Esophagus muscularis mucosa (tissue), 4 donors: ENCODE results near the gene STAP2. TPM values are rescaled to one million over a fixed set of nuclear protein-coding genes. Genes with fewer than 3 reads are reported as not detected.

Source experiments
- DNase-seq: peaks from one replicate; pipeline ENCODE4 v3.0.0-alpha.2; 2017; ENCODE audit errors: extremely low spot score
- H3K27ac ChIP-seq, 4 donors: fragments of 200-600 bp; sonication (generic); replicated peaks in 1 of 4; 1 replicate in 3 of 4; 2 replicates in 1 of 4; pipeline ENCODE4 v1.5.1; 2016 to 2019; ENCODE audit warnings: mild to moderate bottlenecking in 1 of 4
- H3K27me3 ChIP-seq, 4 donors: fragments of 200-600 bp; sonication (generic); one replicate each; pipeline versions ENCODE4 v1.5.1 to v1.6.0; 2016 to 2019
- H3K36me3 ChIP-seq, 4 donors: fragments of 200-600 bp; sonication (generic); one replicate each; pipeline ENCODE4 v1.5.1; 2016 to 2019
- H3K4me1 ChIP-seq, 4 donors: fragments of 200-600 bp; sonication (generic); one replicate each; pipeline ENCODE4 v1.5.1; 2016 to 2019
- H3K4me3 ChIP-seq, 4 donors: fragments of 200-600 bp; sonication (generic); 1 replicate in 2 of 4; 2 replicates in 2 of 4; pipeline ENCODE4 v1.5.1; 2016 to 2019; ENCODE audit warnings: mild to moderate bottlenecking in 4 of 4, moderate library complexity in 1 of 4
- H3K9me3 ChIP-seq, 4 donors: fragments of 200-600 bp; sonication (generic); 1 replicate in 3 of 4; 2 replicates in 1 of 4; pipeline ENCODE4 v1.5.1; 2016 to 2019
- EP300 ChIP-seq: sonication (generic); formaldehyde crosslinking; IDR thresholded peaks from one replicate; pipeline ENCODE4 v1.6.1; 2017; ENCODE audit warnings: antibody characterized with exemption
- POLR2A ChIP-seq: fragments of 450-650 bp; IDR thresholded peaks from one replicate; pipeline ENCODE4 v1.6.1; 2017; ENCODE audit warnings: antibody characterized with exemption, moderate library complexity, mild to moderate bottlenecking, low read depth
- POLR2AphosphoS5 ChIP-seq, 2 donors: sonication (generic); formaldehyde crosslinking; IDR thresholded peaks; one replicate each; pipeline ENCODE4 v1.6.1; 2017; ENCODE audit warnings: antibody characterized with exemption in 2 of 2
- WGBS: methylation state at CpG from one replicate; pipeline ENCODE4 v1.1.5; 2018; 5-methylcytosine and 5-hydroxymethylcytosine counted together
- intact Hi-C: fragments of 100-400 bp; cut with DNase I; formaldehyde crosslinking; loops from one replicate; pipeline ENCODE4 v1.15.1; 2023
- total RNA-seq, 4 donors: library from RNA; depleted of rRNA; stranded (reverse); fragments of >200 nt; gene quantifications; one replicate each; pipeline versions ENCODE4 v1.1.0 to v1.2.1, GENCODE V29; 2016
- TF ChIP-seq, protein P1 (sequence below), 3 experiments: fragments of 200-600 bp in 2 of 3; fragments of 450-650 bp in 1 of 3; sonication (generic) in 2 of 3; IDR thresholded peaks; one replicate each; pipeline ENCODE4 v1.5.1; 2017 to 2019; ENCODE audit warnings: antibody characterized with exemption in 3 of 3, mild to moderate bottlenecking in 2 of 3, moderate library complexity in 1 of 3

The STAP2 gene
- total RNA-seq, 4 donors from 2014 or later: 0.52 to 3.3 (median 1.7) TPM; not detected in 1

DNA sequence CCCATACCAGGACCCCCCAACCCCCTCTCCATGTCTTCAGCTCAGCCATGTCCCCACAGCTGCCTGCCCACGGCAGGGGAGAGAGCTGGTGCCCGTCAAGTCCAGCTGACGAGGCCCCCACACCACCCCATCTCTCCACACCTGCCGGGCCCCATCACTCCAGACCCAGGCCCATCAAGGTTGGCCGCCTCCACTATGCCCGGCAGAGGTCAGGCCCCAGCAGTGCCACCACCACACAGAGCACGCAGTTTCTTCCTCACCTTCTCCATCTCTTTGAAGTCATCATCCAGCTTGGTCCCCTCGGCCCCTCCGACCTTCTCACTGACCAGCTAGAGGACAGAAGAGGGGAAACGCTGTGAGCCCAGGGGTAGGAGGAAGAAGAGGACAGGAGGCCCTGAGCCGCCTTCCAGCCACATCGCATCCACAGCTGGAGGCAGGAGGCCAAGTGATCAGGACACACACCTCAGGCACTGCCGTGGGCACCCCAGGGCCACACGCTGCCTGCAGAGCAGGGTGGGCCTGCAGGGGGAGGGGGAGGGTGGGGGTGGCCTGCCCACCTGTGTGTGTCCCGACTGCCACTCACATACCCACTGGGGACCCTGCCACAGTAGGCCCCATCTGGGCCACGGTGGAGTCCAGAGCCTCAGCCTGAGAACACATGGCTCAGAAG lies 28.2 kb upstream of the STAP2 start:
- DNase-seq: no peak
- no peaks in the 10 kb centered on the region for H3K27me3 ChIP-seq
- H3K4me3 ChIP-seq: no peak overlapping the region
- H3K9me3 ChIP-seq: no peaks in the 10 kb centered on the region
- H3K36me3 ChIP-seq: peaks cover 27 to 59% (median 53%) of the 10 kb centered on the region in 4 donors
- WGBS: 90% methylated on average over 13 of the region's 16 CpGs
- peak overlapping the region in 1 of 4 donors; percentile 18 for H3K27ac ChIP-seq
- TF ChIP-seq POLR2AphosphoS5 (IDR thresholded peaks at IDR 0.05) (no peak), EP300 (no peak), POLR2A (no peak)
- TF ChIP-seq, protein P1, sequence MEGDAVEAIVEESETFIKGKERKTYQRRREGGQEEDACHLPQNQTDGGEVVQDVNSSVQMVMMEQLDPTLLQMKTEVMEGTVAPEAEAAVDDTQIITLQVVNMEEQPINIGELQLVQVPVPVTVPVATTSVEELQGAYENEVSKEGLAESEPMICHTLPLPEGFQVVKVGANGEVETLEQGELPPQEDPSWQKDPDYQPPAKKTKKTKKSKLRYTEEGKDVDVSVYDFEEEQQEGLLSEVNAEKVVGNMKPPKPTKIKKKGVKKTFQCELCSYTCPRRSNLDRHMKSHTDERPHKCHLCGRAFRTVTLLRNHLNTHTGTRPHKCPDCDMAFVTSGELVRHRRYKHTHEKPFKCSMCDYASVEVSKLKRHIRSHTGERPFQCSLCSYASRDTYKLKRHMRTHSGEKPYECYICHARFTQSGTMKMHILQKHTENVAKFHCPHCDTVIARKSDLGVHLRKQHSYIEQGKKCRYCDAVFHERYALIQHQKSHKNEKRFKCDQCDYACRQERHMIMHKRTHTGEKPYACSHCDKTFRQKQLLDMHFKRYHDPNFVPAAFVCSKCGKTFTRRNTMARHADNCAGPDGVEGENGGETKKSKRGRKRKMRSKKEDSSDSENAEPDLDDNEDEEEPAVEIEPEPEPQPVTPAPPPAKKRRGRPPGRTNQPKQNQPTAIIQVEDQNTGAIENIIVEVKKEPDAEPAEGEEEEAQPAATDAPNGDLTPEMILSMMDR (IDR thresholded peaks at IDR 0.05): no peak
- peaks cover 43 to 51% (median 46%) of the 10 kb centered on the region in 4 donors for H3K4me1 ChIP-seq
- intact Hi-C loops: no loop called here

DNA sequence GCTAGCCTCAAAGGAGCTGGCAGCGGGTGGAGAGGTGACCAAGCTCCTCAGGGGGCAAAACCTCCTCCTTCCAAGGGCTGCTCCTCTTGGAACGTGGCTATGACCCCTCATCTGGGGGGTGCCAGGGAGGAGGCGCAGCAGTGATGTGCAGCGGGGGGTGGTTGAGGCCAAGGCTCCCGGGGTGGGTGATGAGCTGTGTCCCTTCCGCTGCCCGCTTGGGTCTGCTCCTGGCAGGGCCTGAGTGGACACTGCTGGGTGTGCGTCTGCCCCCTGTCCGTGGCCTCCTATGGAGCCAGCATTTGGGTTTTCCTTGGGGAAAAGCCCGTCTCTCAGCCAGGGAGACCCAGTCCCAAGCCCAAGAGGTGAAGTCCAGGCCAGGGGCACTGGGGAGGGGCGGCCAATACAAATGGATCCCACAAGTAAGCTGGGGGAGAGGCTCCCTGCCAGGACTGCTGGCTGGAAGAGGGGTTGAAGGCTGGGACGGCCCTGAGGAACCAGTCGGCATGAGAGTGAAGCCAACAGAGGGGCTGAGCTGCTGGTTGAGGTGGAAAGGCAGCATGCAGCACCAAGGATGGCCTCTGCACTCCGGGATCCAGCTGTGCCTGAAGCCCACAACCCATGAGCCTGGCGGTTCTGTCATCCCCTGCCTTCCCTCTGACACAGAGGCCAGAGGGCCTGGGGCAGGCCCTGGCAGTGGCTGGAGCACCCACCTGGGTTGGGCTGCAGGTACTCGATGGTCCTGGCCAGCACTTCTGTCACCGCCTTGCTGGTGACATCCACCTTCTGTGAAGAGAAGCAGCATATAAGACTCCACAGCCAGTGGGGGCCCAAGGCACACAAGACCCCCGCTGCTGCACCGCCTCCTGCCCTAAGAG lies 27.4 kb upstream of the STAP2 start:
- Histone ChIP-seq H3K4me1 (peaks cover 35 to 51% (median 45%) of the 10 kb centered on the region in 4 donors), H3K36me3 (peaks cover 35 to 63% (median 60%) of the 10 kb centered on the region in 4 donors), H3K4me3 (no peak overlapping the region), H3K9me3 (no peaks in the 10 kb centered on the region), H3K27me3 (no peaks in the 10 kb centered on the region), H3K27ac (no peak overlapping the region)
- 85% methylated on average over 10 of the region's 19 CpGs for WGBS
- TF ChIP-seq POLR2A: no peak
- TF ChIP-seq EP300: no peak
- TF ChIP-seq, protein P1 (IDR thresholded peaks at IDR 0.05): no peak
- no peak for TF ChIP-seq POLR2AphosphoS5 (IDR thresholded peaks at IDR 0.05)
- no peak for DNase-seq
- intact Hi-C loops: no loop called here

DNA sequence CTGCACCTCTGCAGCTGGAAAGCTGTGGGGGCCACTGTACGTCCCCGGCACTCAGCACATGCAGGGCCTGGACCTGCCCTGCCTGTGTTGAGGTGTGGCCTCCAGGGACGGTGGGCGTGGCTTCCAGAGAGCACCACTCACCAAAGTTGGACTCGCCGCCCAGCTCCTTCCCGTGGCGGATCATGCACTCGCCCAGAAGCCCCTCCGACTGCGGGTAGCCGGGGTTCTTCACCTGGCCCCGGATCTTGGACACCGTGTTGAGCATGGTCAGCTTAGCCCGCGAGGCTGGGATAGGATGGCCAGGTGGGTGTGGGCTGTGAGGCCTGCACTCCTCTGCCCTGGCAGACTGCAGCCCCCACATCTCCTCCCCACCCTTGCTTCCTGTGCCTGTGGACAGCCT lies 26.7 kb upstream of the STAP2 start:
- Histone ChIP-seq H3K27ac (no peak overlapping the region), H3K27me3 (no peaks in the 10 kb centered on the region), H3K4me1 (peaks cover 28 to 51% (median 45%) of the 10 kb centered on the region in 4 donors), H3K9me3 (no peaks in the 10 kb centered on the region), H3K36me3 (peaks cover 41 to 70% (median 66%) of the 10 kb centered on the region in 4 donors), H3K4me3 (no peak overlapping the region)
- DNase-seq: no peak
- WGBS: 81% methylated on average over 10 of the region's 16 CpGs
- intact Hi-C loops: no loop called here
- TF ChIP-seq POLR2A (no peak), EP300 (no peak), POLR2AphosphoS5 (IDR thresholded peaks at IDR 0.05) (no peak)
- TF ChIP-seq, protein P1 (IDR thresholded peaks at IDR 0.05): no peak

DNA sequence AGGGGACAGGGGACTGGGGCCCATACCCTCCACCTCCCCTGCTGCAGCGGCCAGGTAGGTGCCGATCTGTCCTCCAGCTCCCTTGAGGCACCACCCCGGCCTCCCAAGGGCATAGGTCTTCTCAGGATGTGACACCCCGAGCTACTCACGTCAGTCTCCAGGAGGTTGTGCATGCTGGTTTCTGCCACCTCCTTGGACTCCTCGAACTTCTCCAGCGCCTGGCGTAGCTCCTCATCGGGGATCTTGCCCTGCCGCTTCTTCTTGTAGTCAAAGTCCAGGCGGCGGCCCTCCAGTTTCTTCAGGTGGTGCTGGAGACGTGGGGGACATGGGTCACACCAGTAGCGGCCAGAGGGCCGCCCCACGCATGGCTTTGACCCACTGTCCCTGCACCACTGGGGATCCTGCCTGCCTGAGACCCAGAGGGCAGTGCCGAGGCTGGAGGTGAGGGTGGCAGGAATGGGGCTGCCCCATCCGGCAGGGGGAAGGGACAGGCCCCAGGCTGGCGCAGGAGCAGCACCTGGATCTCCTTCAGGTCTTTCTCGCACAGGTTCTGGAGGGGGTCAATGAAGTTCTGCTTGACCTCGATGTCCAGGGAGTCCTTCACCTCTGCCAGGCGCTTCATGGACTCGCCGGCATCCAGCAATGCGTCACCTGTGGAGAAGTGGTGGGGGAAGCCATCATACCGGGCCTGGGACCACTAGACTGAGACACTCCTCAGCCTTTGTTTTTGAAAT lies 25.1 kb upstream of the STAP2 start:
- DNase-seq: no peak
- Histone ChIP-seq H3K4me3 (no peak overlapping the region), H3K9me3 (no peaks in the 10 kb centered on the region), H3K27ac (no peak overlapping the region), H3K4me1 (peaks cover 12 to 45% (median 36%) of the 10 kb centered on the region in 4 donors), H3K27me3 (no peaks in the 10 kb centered on the region), H3K36me3 (peaks cover 52 to 86% (median 83%) of the 10 kb centered on the region in 4 donors)
- intact Hi-C loops: no loop called here
- TF ChIP-seq POLR2A (no peak), EP300 (no peak), POLR2AphosphoS5 (IDR thresholded peaks at IDR 0.05) (no peak)
- TF ChIP-seq, protein P1 (IDR thresholded peaks at IDR 0.05): no peak
- 93% methylated on average over 15 of the region's 26 CpGs for WGBS
